ENCODE results near the gene ASXL2.

The ASXL2 gene

GRCh38 chr2:25742501-25742900 is 135.8 kb downstream of the ASXL2 start:
- no peak for TF ChIP-seq CTCF (IDR thresholded peaks at IDR 0.05; ENCODE audit: borderline replicate concordance, insufficient read depth, low read depth, low read length)
- no peak overlapping the region for H3K4me3 ChIP-seq (ENCODE audit: low read depth, low read length)

- no peak for TF ChIP-seq CTCF (IDR thresholded peaks at IDR 0.05; ENCODE audit: borderline replicate concordance, insufficient read depth, low read depth, low read length)
- no peak overlapping the region for H3K4me3 ChIP-seq (ENCODE audit: low read depth, low read length)
Observed at GRCh38 chr2:25740810-25741381, 137.4 kb downstream of the ASXL2 start.

GRCh38 chr2:25738383-25739343 is 139.6 kb downstream of the ASXL2 start:
- H3K4me3 ChIP-seq (ENCODE audit: low read depth, low read length), result no peak overlapping the region
- TF ChIP-seq CTCF (IDR thresholded peaks at IDR 0.05; ENCODE audit: borderline replicate concordance, insufficient read depth, low read depth, low read length), result no peak

GRCh38 chr2:25736899-25737515 is 141.3 kb downstream of the ASXL2 start:
- H3K4me3 ChIP-seq (ENCODE audit: low read depth, low read length), result no peak overlapping the region
- TF ChIP-seq CTCF (IDR thresholded peaks at IDR 0.05; ENCODE audit: borderline replicate concordance, insufficient read depth, low read depth, low read length), result no peak

GRCh38 chr2:25735835-25736234 is 142.5 kb downstream of the ASXL2 start:
- H3K4me3 ChIP-seq (ENCODE audit: low read depth, low read length), result no peak overlapping the region
- TF ChIP-seq CTCF (IDR thresholded peaks at IDR 0.05; ENCODE audit: borderline replicate concordance, insufficient read depth, low read depth, low read length), result no peak

GRCh38 chr2:25728559-25728958 is 149.7 kb downstream of the ASXL2 start:
- no peak overlapping the region for H3K4me3 ChIP-seq (ENCODE audit: low read depth, low read length)
- TF ChIP-seq CTCF (IDR thresholded peaks at IDR 0.05; ENCODE audit: borderline replicate concordance, insufficient read depth, low read depth, low read length), result no peak
